ENCODE results near the gene PCDHGA5.
"Not testable (repeated sequence)": the region's sequence is repeated elsewhere in the genome, so short reads cannot be mapped to it uniquely, and the experiment has no call there.

The PCDHGA5 gene

GRCh38 chr5:141388661-141389060, 24.7 kb downstream of the PCDHGA5 start:
- DNase-seq: no peak

GRCh38 chr5:141389153-141390042, 25.4 kb downstream of the PCDHGA5 start:
- DNase-seq: no peak

- no peak for DNase-seq
Measured at GRCh38 chr5:141392429-141393198, 28.7 kb downstream of the PCDHGA5 start, which contains the start of gene PCDHGA8. TSS of gene PCDHGA8 (plus strand) at chr5:141392633. CDS start at chr5:141392814, 181 bp downstream.

- no peak for DNase-seq
Measured at GRCh38 chr5:141393267-141393666, 29.3 kb downstream of the PCDHGA5 start.

GRCh38 chr5:141394401-141395187, 30.6 kb downstream of the PCDHGA5 start:
- not testable (repeated sequence) for DNase-seq

GRCh38 chr5:141397756-141398551, 34.0 kb downstream of the PCDHGA5 start, which contains the start of gene PCDHGB5:
TSS of gene PCDHGB5 (plus strand) at chr5:141397947. CDS start at chr5:141398128, 181 bp downstream.
- DNase-seq: peak; percentile 24

GRCh38 chr5:141398608-141399007, 34.6 kb downstream of the PCDHGA5 start:
- no peak for DNase-seq

- no peak for DNase-seq
Measured at GRCh38 chr5:141399555-141400258, 35.7 kb downstream of the PCDHGA5 start.

GRCh38 chr5:141402553-141403243, 38.7 kb downstream of the PCDHGA5 start, which contains the start of gene PCDHGA9:
TSS of gene PCDHGA9 (plus strand) at chr5:141402778. CDS start at chr5:141402953, 175 bp downstream.
- no peak for DNase-seq

GRCh38 chr5:141403387-141403786, 39.4 kb downstream of the PCDHGA5 start:
- DNase-seq: no peak

GRCh38 chr5:141407790-141408505, 44.0 kb downstream of the PCDHGA5 start, which contains the start of gene PCDHGB6:
TSS of gene PCDHGB6 (plus strand) at chr5:141408021. CDS start at chr5:141408203, 182 bp downstream.
- peak; percentile 29 for DNase-seq

- DNase-seq: no peak
Measured at GRCh38 chr5:141409598-141410306, 45.8 kb downstream of the PCDHGA5 start.

GRCh38 chr5:141411575-141411974, 47.6 kb downstream of the PCDHGA5 start:
- no peak for DNase-seq

GRCh38 chr5:141412854-141413539, 49.0 kb downstream of the PCDHGA5 start, which contains the start of gene PCDHGA10:
TSS of gene PCDHGA10 (plus strand) at chr5:141412987. CDS start at chr5:141413176, 189 bp downstream.
- DNase-seq: peak; percentile 58

- no peak for DNase-seq
Measured at GRCh38 chr5:141413540-141414069, 49.6 kb downstream of the PCDHGA5 start.

GRCh38 chr5:141414548-141415274, 50.7 kb downstream of the PCDHGA5 start:
- DNase-seq: not testable (repeated sequence)

- DNase-seq: not testable (repeated sequence)
Measured at GRCh38 chr5:141415275-141415618, 51.3 kb downstream of the PCDHGA5 start.

All from CD4-positive, alpha-beta T cell treated with Interleukin-4 for 4 hours (primary cell).